IgD-negative memory B cell (primary cell): Measurements from ENCODE around the gene CAAP1. TPM values are rescaled to one million over a fixed set of nuclear protein-coding genes. Genes with fewer than 3 reads are reported as not detected.
A peak's percentile ranks its signal among the peaks of the same experiment; 100 is the strongest.
"Not testable (repeated sequence)": the region's sequence is repeated elsewhere in the genome, so short reads cannot be mapped to it uniquely, and the experiment has no call there.

Experiments used
- H3K27ac Mint-ChIP-seq, 3 donors: one replicate each; pipeline ENCODE4 v1.8.0; 2020 to 2022; ENCODE audit warnings: mild to moderate bottlenecking in 3 of 3, mixed read lengths in 3 of 3, moderate library complexity in 1 of 3
- H3K27me3 Mint-ChIP-seq: one replicate; pipeline ENCODE4 v1.8.0; 2021; ENCODE audit warnings: mixed read lengths
- H3K36me3 Mint-ChIP-seq: one replicate; pipeline ENCODE4 v1.8.0; 2020; ENCODE audit warnings: mild to moderate bottlenecking, mixed read lengths
- H3K4me1 Mint-ChIP-seq, 3 donors: one replicate each; pipeline ENCODE4 v1.8.0; 2020 to 2022; ENCODE audit warnings: mixed read lengths in 3 of 3, mild to moderate bottlenecking in 1 of 3
- H3K4me3 Mint-ChIP-seq, 4 donors: one replicate each; pipeline ENCODE4 v1.8.0; 2020 to 2022; ENCODE audit warnings: mild to moderate bottlenecking in 4 of 4, mixed read lengths in 4 of 4, moderate library complexity in 3 of 4
- H3K9me3 Mint-ChIP-seq, 3 donors: one replicate each; pipeline ENCODE4 v1.8.0; 2020 to 2021; ENCODE audit warnings: mixed read lengths in 3 of 3, mild to moderate bottlenecking in 1 of 3
- polyA plus RNA-seq: library from polyadenylated mRNA; unstranded; fragments of 300-500 nt; fragmentation: Illumina TruSeq; gene quantifications from one replicate; pipeline ENCODE4 v1.2.3, GENCODE V29; 2021

Gene CAAP1
- polyA plus RNA-seq, 1 donor from 2014 or later, result 19.8 TPM

DNA sequence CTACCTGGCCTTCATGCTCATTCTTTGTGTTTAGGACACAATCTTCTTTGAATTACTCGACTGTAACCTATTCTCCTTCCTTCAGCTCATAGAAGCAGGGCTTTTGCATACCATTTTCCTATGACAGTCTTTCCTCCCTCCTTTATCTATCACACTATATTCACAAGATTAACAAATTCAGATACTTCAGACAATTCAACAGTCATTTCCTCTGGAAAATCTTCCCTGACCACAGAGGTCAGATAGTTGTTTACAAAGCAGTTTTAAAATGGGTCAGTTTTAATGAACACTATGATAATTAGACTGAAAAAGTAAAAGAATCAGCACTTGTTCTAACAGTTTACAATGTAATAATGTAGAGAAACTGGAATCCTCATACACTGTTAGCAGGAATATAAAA, 4.3 kb downstream of the CAAP1 start:
- peaks cover 0 to under 1% (median under 1%) of the 10 kb centered on the region in 3 donors for H3K9me3 Mint-ChIP-seq
- H3K27ac Mint-ChIP-seq, result peak overlapping the region in 1 of 3 donors; percentile 64
- peaks cover 5% of the 10 kb centered on the region for H3K36me3 Mint-ChIP-seq
- peak overlapping the region in 1 of 4 donors; percentile 74 for H3K4me3 Mint-ChIP-seq
- H3K27me3 Mint-ChIP-seq, result no peaks in the 10 kb centered on the region
- H3K4me1 Mint-ChIP-seq, result peaks cover 26 to 34% (median 28%) of the 10 kb centered on the region in 3 donors

DNA sequence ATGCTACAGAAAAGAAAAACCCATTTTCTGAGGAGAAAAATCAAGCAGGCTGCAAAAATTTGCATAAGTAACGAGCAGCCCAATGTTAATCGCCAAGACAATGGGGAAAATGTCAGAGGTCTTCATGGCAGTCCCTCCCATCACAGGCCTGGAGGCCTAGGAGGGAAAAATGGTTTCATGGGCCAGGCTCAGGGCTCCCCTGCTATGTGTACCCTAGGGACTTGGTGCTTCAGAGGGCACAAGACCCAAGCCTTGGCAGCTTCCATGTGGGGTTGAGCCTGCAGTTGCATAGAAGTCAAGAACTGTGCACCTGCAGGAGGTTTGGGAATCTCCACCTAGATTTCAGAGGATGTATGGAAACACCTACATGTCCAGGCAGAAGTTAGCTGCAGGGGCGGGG, 10.4 kb downstream of the CAAP1 start:
- H3K27me3 Mint-ChIP-seq, result no peaks in the 10 kb centered on the region
- peaks cover 25% of the 10 kb centered on the region for H3K36me3 Mint-ChIP-seq
- H3K9me3 Mint-ChIP-seq, result peaks cover 8 to 28% (median 10%) of the 10 kb centered on the region in 3 donors
- H3K4me1 Mint-ChIP-seq, result no peaks in the 10 kb centered on the region
- no peak overlapping the region for H3K4me3 Mint-ChIP-seq
- H3K27ac Mint-ChIP-seq, result no peak overlapping the region

DNA sequence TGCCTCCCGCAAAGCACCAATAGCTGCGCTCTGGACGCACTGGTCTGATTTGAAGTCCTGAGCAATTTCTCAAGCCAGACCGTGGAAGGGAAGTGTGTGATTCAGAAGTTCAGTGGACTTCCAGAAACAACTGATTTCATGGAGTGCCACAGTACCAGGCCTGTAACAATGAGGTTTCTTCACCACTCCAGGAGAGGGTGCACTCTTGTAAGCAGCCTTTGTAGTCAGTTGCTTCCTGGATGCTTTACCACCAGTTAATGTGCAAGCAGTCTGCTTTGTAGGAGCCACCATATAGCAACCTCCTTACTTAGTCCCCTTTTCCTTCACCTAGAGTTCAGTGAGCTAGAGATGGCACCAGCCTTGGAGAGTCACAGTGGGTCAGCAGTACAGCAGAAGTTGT, 12.3 kb downstream of the CAAP1 start:
- no peak overlapping the region for H3K27ac Mint-ChIP-seq
- H3K27me3 Mint-ChIP-seq, result no peaks in the 10 kb centered on the region
- H3K4me3 Mint-ChIP-seq, result no peak overlapping the region
- H3K9me3 Mint-ChIP-seq, result peaks cover 8 to 29% (median 10%) of the 10 kb centered on the region in 3 donors
- H3K36me3 Mint-ChIP-seq, result peaks cover 28% of the 10 kb centered on the region
- H3K4me1 Mint-ChIP-seq, result no peaks in the 10 kb centered on the region

DNA sequence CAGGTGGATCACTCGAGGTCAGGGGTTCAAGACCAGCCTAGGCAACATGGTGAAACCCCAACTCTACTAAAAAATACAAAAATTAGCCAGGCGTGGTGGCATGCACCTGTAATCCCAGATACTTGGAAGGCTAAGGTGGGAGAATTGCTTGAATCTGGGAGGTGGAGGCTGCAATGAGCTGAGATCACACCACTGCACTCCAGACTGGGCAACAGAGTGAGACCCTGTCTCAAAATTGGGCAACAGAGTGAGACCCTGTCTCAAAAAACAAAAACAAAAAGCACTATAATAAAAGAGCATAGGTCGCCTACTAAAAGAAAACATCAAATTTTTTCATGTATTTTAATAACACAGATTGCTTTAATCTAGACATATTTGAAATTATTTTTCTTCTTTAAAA, 17.4 kb downstream of the CAAP1 start:
- H3K27me3 Mint-ChIP-seq, H3K4me3 Mint-ChIP-seq, H3K27ac Mint-ChIP-seq, H3K4me1 Mint-ChIP-seq: not testable (repeated sequence)
- Mint-ChIP-seq H3K36me3 (peaks cover 17% of the 10 kb centered on the region), H3K9me3 (peaks cover 4 to 18% (median 5%) of the 10 kb centered on the region in 3 donors)

DNA sequence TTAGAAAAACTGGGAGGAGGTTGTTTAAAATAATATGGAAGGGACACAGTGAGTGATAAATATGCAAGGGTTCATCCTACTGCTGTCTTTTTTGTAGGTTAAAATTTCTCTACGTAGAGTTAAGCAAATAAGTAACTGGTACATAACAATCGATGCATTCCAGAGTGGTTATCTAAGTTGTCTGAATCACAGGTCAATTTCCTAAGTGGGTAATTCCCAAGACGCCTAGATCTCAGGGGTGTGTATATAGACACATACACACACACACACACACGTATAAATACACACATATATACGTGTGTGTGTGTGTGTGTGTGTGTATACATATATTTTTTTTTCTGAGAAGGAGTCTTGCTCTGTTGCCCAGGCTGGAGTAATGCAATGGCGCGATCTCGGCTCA, 22.3 kb downstream of the CAAP1 start:
- H3K9me3 Mint-ChIP-seq, result no peaks in the 10 kb centered on the region
- no peaks in the 10 kb centered on the region for H3K4me1 Mint-ChIP-seq
- no peak overlapping the region for H3K27ac Mint-ChIP-seq
- no peak overlapping the region for H3K4me3 Mint-ChIP-seq
- H3K36me3 Mint-ChIP-seq, result peaks cover 7% of the 10 kb centered on the region
- H3K27me3 Mint-ChIP-seq, result no peaks in the 10 kb centered on the region

DNA sequence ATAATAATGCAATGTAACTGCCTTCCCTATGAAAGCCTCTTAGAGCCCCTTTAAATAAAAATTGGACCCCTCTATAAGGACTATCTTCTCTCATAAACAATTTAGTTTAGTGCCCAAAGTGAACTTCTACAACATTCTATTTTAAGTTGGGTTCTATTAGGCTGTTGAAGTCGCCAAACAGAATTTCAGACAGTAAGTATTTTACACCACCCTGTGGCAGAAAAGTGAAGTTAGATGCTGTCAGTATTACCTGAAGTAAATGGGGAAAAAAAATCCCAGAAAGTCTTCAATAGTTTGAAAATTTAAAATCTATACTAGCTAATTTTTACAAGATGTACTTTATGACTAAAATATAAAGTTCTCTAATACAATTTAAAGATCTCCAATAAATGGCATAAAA, 29.5 kb downstream of the CAAP1 start:
- Mint-ChIP-seq H3K27ac (peak overlapping the region in 1 of 3 donors; percentile 71), H3K9me3 (no peaks in the 10 kb centered on the region), H3K27me3 (no peaks in the 10 kb centered on the region), H3K36me3 (peaks cover 8% of the 10 kb centered on the region), H3K4me1 (peaks cover 0 to 4% (median 0%) of the 10 kb centered on the region in 3 donors), H3K4me3 (no peak overlapping the region)

DNA sequence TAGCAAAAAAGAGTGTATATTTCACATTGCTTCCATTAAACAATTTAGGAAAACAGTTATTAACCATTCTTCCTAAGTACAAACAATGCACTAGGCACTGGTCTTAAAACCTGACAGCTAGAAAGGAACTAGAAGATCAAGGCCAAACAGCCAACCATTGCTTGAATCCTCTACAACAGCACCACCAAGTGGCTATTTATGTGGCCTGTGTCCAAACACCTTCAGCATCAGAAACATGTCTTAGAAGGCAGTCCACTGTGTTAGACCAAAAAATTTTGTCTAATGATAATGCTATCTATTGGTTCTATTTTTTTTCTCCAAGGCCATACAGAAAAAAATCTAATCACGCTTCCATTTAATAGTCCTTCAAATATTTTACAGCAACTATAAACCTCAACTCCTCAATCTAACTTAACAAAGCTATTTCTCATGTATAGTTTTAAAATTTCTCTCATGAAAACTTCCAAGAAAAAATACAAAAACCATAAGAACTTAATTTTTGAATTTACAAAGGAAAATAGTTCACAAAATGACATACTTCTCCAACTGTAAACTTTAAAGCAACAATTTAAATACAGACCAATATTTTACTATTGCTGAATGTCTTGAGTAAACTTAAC, 36.1 kb downstream of the CAAP1 start:
- no peaks in the 10 kb centered on the region for H3K9me3 Mint-ChIP-seq
- peaks cover 0 to 2% (median 0%) of the 10 kb centered on the region in 3 donors for H3K4me1 Mint-ChIP-seq
- peaks cover 14% of the 10 kb centered on the region for H3K36me3 Mint-ChIP-seq
- no peak overlapping the region for H3K4me3 Mint-ChIP-seq
- H3K27me3 Mint-ChIP-seq, result no peaks in the 10 kb centered on the region
- no peak overlapping the region for H3K27ac Mint-ChIP-seq

DNA sequence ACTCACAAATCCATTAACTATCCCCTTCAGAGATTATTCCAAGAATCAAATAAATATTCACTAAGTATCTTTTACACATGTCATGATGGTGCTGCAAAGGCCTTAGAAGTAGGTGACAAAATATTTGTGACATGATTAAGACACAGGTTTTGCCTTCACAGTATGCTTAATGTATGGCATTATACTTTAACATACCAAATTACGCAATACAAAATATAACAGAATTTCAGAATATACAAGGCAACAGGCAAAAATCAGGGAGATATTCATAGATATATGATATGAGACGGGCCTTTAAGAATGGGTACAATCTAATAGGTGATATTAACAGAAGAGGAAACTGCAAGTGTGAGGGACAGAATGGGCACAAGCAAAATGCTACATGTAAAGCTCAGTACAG, 41.6 kb downstream of the CAAP1 start:
- H3K4me1 Mint-ChIP-seq, result no peaks in the 10 kb centered on the region
- no peak overlapping the region for H3K4me3 Mint-ChIP-seq
- no peak overlapping the region for H3K27ac Mint-ChIP-seq
- H3K36me3 Mint-ChIP-seq, result peaks cover 7% of the 10 kb centered on the region
- H3K9me3 Mint-ChIP-seq, result no peaks in the 10 kb centered on the region
- H3K27me3 Mint-ChIP-seq, result no peaks in the 10 kb centered on the region

DNA sequence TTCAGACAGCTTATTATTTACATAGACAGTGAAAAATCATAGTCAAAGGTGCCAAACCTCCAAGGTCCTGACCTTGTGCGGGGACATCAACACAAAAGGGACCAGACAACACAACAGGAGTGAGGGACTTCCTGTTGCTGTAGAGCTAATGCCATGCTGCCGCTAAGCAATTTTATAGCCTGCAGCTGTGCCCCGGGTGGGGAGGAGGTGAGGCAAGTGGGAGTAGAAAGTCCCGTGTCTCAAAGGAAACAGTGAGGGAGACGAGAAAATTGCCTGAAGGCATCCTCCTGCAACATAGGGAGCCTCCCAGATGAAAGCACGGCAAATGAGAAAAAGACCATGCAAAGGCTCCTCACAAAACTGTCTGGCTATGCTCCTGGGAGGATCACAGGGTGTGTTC, 58.8 kb downstream of the CAAP1 start:
- Mint-ChIP-seq H3K4me3 (no peak overlapping the region), H3K36me3 (peaks cover 14% of the 10 kb centered on the region), H3K4me1 (no peaks in the 10 kb centered on the region), H3K27me3 (no peaks in the 10 kb centered on the region), H3K27ac (peak overlapping the region in 1 of 3 donors; percentile 48), H3K9me3 (peaks cover 0 to 6% (median 2%) of the 10 kb centered on the region in 3 donors)

DNA sequence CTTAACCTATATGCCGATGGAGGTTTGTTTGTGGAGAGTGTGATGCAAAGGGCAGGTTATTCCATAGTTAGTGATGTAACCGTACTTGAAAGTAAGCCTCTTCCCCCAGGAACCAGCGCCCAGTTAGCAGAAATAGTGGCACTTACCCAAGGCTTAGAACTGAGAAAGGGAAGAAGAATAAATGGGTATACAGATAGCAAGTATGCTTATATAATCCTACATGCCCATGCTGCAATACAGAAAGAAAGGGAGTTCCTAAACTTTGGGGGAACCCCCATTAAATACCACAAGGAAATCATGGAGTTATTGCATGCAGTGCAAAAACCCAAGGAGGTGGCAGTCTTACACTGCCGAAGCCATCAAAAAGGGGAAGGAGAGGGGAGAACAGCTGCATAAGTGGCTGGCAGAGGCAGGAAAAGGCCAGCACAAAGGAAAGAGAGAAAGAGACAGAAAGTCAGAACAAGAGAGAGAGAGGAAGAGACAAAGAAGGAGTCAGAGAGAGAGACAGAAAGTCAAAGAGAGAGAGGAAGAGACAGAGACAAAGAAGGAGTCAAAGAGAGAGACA, 64.1 kb downstream of the CAAP1 start:
- H3K27ac Mint-ChIP-seq, H3K36me3 Mint-ChIP-seq, H3K9me3 Mint-ChIP-seq, H3K4me1 Mint-ChIP-seq, H3K27me3 Mint-ChIP-seq, H3K4me3 Mint-ChIP-seq: not testable (repeated sequence)

DNA sequence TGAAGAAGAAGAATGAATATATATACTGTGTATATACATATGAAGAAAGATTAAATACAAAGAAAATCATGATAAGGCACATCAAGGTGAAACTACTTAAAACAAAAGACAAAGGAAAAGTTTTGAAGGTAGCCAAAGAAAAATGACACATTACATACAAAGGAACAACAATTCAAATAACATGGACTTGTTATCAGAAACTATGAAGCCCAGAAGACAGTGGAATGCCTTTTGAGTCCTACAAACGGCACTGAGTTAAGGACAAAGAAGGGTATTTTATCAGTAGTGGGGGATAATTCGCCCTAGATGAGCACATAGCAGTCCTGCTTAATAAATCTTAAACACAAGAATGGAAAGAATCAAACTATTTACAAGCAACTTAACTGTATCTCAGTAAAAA, 77.8 kb downstream of the CAAP1 start:
- Mint-ChIP-seq H3K36me3 (peaks cover 2% of the 10 kb centered on the region), H3K4me1 (peaks cover 0 to 2% (median 0%) of the 10 kb centered on the region in 3 donors), H3K27me3 (peaks cover 5% of the 10 kb centered on the region), H3K9me3 (peaks cover 0 to 3% (median 1%) of the 10 kb centered on the region in 3 donors), H3K27ac (no peak overlapping the region), H3K4me3 (no peak overlapping the region)

DNA sequence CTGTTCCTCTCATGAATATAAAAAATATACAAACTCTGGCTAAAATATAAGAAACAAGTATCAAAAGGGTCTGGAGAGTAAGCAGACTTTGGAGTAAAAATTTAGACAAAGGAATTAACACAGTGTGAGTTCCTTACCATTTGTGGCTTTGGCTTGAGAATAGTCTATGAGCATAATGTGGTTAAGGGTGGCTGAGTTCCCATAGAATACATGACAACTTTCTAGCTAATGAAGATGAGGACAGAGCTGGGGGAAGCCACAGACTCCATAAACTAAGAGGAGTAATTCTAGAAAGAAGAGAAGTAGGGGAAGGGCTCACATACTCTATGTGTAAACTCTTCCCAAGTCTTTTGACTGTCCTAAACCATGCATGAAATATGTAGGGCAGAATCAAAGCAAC, 79.4 kb downstream of the CAAP1 start:
- no peak overlapping the region for H3K4me3 Mint-ChIP-seq
- peaks cover 0 to 3% (median 1%) of the 10 kb centered on the region in 3 donors for H3K9me3 Mint-ChIP-seq
- H3K27me3 Mint-ChIP-seq, result peaks cover 5% of the 10 kb centered on the region
- peaks cover 1% of the 10 kb centered on the region for H3K36me3 Mint-ChIP-seq
- no peak overlapping the region for H3K27ac Mint-ChIP-seq
- H3K4me1 Mint-ChIP-seq, result peaks cover 0 to 2% (median 0%) of the 10 kb centered on the region in 3 donors

DNA sequence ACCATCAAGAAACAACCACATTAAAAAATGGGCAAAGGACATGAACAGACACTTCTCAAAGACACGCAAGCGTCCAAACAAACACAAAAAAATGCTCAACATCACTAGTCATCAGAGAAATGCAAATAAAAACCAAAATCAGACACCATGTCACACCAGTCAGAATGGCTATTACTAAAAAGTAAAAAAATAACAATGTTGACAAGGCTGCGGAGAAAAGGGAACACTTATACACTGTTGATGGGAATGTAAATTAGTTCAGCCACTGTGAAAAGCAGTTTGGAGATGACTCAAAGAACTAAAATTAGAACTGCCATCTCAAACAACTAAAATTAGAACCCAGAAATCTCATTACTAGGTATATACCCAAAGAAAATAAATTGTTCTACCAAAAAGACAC, 80.4 kb downstream of the CAAP1 start:
- H3K4me3 Mint-ChIP-seq, result no peak overlapping the region
- no peaks in the 10 kb centered on the region for H3K36me3 Mint-ChIP-seq
- no peak overlapping the region for H3K27ac Mint-ChIP-seq
- H3K27me3 Mint-ChIP-seq, result peaks cover 5% of the 10 kb centered on the region
- H3K9me3 Mint-ChIP-seq, result peaks cover 0 to 3% (median 1%) of the 10 kb centered on the region in 3 donors
- H3K4me1 Mint-ChIP-seq, result peaks cover 0 to 2% (median 0%) of the 10 kb centered on the region in 3 donors

DNA sequence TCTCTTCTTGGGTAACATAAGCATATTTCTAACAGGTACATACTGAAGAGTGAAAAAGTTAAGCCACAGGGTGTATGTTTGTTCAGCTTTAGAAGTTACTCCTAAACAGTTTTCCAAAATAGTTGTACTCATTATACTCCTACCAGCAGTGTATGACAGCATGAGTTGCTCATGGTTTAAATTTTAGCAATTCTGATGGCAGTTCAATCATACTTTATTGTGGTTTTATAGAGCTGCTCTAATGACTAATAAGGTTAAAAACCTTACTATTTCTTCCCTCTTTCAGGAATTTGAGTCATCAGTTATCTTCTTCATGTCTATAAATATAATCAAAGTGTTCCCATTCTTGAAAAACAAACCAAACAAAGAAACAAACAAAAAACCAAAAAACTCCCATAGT, 81.5 kb downstream of the CAAP1 start:
- Mint-ChIP-seq H3K9me3 (peaks cover 0 to 3% (median 1%) of the 10 kb centered on the region in 3 donors), H3K27me3 (peaks cover 5% of the 10 kb centered on the region), H3K4me3 (no peak overlapping the region), H3K27ac (no peak overlapping the region), H3K36me3 (no peaks in the 10 kb centered on the region), H3K4me1 (peaks cover 0 to 2% (median 0%) of the 10 kb centered on the region in 3 donors)

DNA sequence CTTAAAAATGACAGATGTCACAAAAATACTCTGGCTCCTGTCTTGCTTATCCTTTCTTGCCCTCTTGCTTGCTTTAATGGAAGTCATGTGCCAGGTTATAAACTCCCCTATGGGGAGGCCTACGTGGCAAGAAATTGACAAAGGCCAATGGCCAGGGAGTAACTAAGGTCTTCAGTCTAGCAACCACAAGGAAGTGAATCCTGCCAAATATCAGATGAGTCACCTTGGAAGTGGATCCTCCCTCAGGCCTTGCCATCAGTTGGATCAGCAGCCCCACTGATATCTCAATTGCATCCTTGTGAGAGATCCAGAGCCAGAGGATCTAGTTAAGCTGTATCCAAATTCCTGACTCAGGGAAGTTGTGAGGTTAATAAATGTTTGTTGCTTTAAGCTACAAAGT, 82.8 kb downstream of the CAAP1 start:
- Mint-ChIP-seq H3K4me3 (no peak overlapping the region), H3K9me3 (peaks cover 0 to 3% (median 1%) of the 10 kb centered on the region in 3 donors), H3K4me1 (peaks cover 0 to 2% (median 0%) of the 10 kb centered on the region in 3 donors), H3K36me3 (no peaks in the 10 kb centered on the region), H3K27ac (no peak overlapping the region), H3K27me3 (peaks cover 7% of the 10 kb centered on the region)

DNA sequence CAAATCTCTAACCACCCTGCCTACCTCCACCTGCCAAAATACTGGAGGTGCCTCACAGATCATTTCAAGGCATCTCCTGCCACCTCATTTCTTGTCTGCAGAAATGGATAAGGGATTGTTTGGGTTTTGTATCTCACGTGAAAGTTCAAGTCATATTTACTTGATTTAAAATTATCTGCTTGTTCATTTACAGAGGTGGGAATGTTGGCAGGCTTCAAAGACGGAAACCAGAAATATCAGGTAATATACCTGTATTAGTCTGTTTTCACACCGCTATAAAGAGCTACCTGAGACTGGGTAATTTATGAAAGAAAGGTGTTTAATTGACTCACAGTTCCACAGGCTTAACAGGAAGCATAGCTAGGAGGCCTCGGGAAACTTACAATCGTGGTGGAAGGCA, 85.4 kb downstream of the CAAP1 start:
- H3K27ac Mint-ChIP-seq, result no peak overlapping the region
- no peak overlapping the region for H3K4me3 Mint-ChIP-seq
- peaks cover 0 to 2% (median 2%) of the 10 kb centered on the region in 3 donors for H3K9me3 Mint-ChIP-seq
- H3K4me1 Mint-ChIP-seq, result peaks cover 0 to 2% (median 0%) of the 10 kb centered on the region in 3 donors
- H3K27me3 Mint-ChIP-seq, result peaks cover 7% of the 10 kb centered on the region
- H3K36me3 Mint-ChIP-seq, result no peaks in the 10 kb centered on the region
